Endometrial microvascular endothelial cells (primary cell): ENCODE results near the gene SEMA5A. TPM values are rescaled to one million over a fixed set of nuclear protein-coding genes. Genes with fewer than 3 reads are reported as not detected.

Source experiments
- in situ Hi-C: cut with HindIII; loops from 2 replicates; pipeline ENCODE4 v1.10.0; 2017; ENCODE audit warnings: low sequenced_read_pairs, low pct_unique_long_range_greater_than_20kb; ENCODE audit errors: inconsistent ontology term
- total RNA-seq: library from RNA; depleted of rRNA; stranded (reverse); fragments of >200 nt; gene quantifications from one replicate; pipeline ENCODE4 v1.2.3, GENCODE V29; 2015; ENCODE audit errors: inconsistent ontology term

The SEMA5A gene
- total RNA-seq, 1 donor from 2014 or later: 0.37 TPM

- in situ Hi-C loops: no loop called here
Observed at GRCh38 chr5:9391080-9391479, 154.8 kb downstream of the SEMA5A start.

- in situ Hi-C loops: no loop called here
Observed at GRCh38 chr5:9390113-9390512, 155.8 kb downstream of the SEMA5A start.

GRCh38 chr5:9388941-9389674 is 156.8 kb downstream of the SEMA5A start:
- in situ Hi-C loops: no loop called here

GRCh38 chr5:9387879-9388278 is 158.0 kb downstream of the SEMA5A start:
- in situ Hi-C loops: no loop called here

- in situ Hi-C loops: no loop called here
Observed at GRCh38 chr5:9386945-9387344, 158.9 kb downstream of the SEMA5A start.

GRCh38 chr5:9382522-9382921 is 163.4 kb downstream of the SEMA5A start:
- in situ Hi-C loops: no loop called here

GRCh38 chr5:9381464-9381863 is 164.4 kb downstream of the SEMA5A start:
- in situ Hi-C loops: no loop called here

GRCh38 chr5:9380109-9380508 is 165.8 kb downstream of the SEMA5A start:
- in situ Hi-C loops: no loop called here

GRCh38 chr5:9376363-9377117 is 169.3 kb downstream of the SEMA5A start:
- in situ Hi-C loops: no loop called here

- in situ Hi-C loops: no loop called here
Observed at GRCh38 chr5:9375756-9376155, 170.1 kb downstream of the SEMA5A start.

- in situ Hi-C loops: loop anchor here (25.0 kb wide), 1 partner anchor 163 kb away; the partner anchor contains the start of gene SEMA5A
Observed at GRCh38 chr5:9374025-9374424, 171.8 kb downstream of the SEMA5A start.

- in situ Hi-C loops: loop anchor here (25.0 kb wide), 1 partner anchor 164 kb away; the partner anchor contains the start of gene SEMA5A
Observed at GRCh38 chr5:9373571-9373970, 172.3 kb downstream of the SEMA5A start.

GRCh38 chr5:9370256-9370655 is 175.6 kb downstream of the SEMA5A start:
- in situ Hi-C loops: loop anchor here (25.0 kb wide), 1 partner anchor 167 kb away; the partner anchor contains the start of gene SEMA5A

- in situ Hi-C loops: loop anchor here (25.0 kb wide), 1 partner anchor 172 kb away; the partner anchor contains the start of gene SEMA5A
Observed at GRCh38 chr5:9365512-9365911, 180.4 kb downstream of the SEMA5A start.

- in situ Hi-C loops: loop anchor here (25.0 kb wide), 1 partner anchor 174 kb away; the partner anchor contains the start of gene SEMA5A
Observed at GRCh38 chr5:9363449-9363848, 182.4 kb downstream of the SEMA5A start.

- in situ Hi-C loops: loop anchor here (25.0 kb wide), 1 partner anchor 174 kb away; the partner anchor contains the start of gene SEMA5A
Observed at GRCh38 chr5:9363026-9363425, 182.8 kb downstream of the SEMA5A start.

- in situ Hi-C loops: loop anchor here (25.0 kb wide), 1 partner anchor 175 kb away; the partner anchor contains the start of gene SEMA5A
Observed at GRCh38 chr5:9362600-9362999, 183.3 kb downstream of the SEMA5A start.

GRCh38 chr5:9361835-9362234 is 184.0 kb downstream of the SEMA5A start:
- in situ Hi-C loops: loop anchor here (25.0 kb wide), 1 partner anchor 175 kb away; the partner anchor contains the start of gene SEMA5A

GRCh38 chr5:9358961-9359685 is 186.8 kb downstream of the SEMA5A start:
- in situ Hi-C loops: loop anchor here (25.0 kb wide), 1 partner anchor 178 kb away; the partner anchor contains the start of gene SEMA5A
